ENCODE data around the gene KLC4.
A peak's percentile ranks its signal among the peaks of the same experiment; 100 is the strongest.
"Not testable (repeated sequence)": the region's sequence is repeated elsewhere in the genome, so short reads cannot be mapped to it uniquely, and the experiment has no call there.

Gene KLC4

DNA sequence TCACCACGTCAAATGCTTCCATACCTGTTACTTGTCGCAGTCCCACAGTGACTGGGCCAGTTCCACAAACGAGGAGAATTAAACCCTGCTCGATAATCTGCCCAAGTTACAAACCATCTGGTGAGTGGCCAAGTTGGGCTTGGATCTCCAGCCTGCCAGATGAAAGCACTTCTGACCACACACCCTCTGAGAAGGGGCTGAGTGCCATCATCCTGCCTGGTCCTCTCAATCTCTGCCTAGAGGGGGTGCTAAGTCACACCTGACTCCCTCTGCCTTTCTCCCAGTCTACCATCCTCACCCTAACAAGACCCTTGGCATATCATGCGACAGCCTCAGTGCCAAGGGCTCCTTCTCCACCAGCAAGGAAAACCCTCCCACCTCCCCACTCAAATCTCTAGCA lies 22.2 kb upstream of the KLC4 start:
- no peak for DNase-seq

DNA sequence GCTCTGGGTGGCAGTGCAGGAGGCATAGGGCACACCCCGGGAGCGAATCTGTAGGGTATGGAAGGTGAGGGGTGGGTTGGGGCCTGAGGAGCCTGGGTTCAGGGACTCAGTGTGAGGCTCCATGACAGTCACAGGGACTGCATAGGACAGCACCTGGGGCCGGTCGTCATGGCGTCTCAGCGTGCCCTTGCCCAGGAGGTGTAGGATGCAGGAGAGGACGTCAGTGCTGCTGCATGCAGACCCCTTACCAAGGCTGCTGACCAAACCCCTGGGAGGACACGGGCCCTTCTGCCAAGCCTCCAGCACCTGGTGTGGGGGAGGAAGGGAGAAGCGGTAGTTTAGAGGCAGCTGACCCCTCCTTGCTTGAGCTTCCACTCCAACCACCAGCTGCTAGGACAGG lies 21.7 kb upstream of the KLC4 start:
- DNase-seq = no peak

DNA sequence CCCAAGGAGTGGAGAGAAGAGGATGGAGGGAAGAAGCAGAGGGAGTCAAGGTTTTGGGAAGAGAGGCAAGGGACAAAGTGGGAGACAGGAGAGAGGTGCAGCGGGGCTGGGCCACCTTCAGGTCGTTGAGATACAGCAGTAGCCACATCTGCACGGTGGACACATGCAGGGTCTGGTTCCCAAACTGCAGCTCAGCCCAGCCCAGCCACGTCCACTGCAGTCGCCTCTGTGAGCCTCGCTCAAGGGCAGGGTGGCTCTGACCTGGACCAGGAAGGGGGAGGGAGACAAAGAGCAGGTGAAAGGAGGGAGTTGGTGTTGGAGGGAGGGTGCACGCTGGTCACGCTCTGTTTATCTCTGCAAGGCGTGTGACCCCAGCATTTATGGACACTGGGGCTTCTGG lies 20.7 kb upstream of the KLC4 start:
- DNase-seq = no peak

DNA sequence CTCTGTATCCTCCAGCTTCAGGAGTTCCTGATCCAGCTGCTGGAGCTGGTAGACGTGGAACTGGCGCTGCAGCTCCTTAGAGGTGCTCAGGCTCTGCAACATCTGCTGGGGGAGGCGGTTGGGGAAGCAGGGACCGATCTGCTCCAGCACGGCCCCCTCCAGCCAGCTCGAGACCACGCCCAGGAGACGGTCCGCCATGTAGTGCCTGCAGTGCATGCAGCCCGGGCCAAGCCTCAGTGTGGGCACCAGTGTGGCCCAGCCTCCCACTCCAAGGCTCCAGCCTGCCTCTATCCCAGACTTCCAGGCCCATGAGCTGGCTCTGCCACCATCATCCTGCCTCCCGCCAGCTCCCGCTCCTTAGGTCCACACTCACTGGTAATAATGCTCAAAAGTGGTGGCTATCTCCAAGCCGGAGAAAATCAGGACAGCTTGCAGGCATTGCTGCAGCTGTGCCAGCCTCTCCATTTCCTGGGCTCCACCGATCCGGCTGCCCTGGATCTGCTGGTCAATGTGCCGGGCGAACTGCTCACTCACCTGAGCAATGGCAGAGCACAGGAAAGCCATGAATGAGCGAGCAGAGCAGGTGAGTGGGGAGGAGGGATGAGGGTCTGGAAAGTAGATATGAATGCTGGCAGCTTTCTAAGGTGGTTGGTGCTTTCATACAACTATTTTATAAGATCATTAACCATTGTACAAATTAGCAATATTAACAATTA lies 18.7 kb upstream of the KLC4 start:
- no peak for DNase-seq

DNA sequence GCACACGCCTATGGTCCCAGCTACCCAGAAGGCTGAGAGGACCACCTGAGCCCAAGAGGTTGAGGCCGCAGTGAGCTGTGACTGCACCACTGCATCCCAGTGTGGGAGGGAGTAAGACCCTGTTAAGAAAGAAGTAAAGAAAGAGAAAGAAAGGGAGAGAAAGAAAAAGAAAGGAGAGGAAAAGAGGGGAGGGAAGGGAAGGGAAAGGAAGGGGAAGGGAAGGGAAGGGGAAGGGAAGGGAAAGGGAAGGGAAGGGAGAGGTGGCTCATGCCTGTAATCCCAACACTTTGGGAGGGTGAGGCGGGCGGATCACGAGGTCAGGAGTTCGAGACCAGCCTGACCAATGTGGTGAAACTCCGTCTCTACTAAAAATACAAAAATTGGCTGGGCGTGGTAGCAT lies 18.0 kb upstream of the KLC4 start:
- not testable (repeated sequence) for DNase-seq

- DNase-seq = no peak
Observed at GRCh38 chr6:43043310-43043709, 16.1 kb upstream of the KLC4 start.

DNA sequence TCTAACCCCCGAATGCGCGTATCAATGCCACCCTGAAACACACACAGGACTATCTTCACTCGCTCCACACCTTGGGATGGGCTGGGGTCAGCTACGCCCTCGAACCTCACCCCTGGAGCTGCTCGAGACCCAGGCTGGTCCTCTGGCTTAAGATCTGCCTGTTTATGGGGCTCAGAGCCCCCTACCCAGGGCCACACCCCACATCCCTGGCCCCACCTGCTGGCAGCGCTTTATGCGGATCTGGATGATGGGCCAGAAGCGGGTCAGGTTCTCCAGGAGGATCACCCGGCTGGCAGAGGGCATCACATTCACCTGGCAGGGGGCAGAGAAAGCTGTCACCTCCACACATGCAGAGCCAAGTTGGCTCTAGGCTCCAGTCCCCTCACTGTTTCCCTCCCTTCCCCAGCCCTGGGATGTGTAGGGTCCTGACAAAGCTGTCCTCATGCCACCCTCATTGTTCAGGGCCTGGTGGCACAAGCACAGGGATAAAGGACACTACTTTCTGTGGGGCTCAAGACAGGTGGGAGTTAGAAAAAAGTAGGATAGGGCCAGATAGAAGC lies 14.0 kb upstream of the KLC4 start:
- DNase-seq = no peak

DNA sequence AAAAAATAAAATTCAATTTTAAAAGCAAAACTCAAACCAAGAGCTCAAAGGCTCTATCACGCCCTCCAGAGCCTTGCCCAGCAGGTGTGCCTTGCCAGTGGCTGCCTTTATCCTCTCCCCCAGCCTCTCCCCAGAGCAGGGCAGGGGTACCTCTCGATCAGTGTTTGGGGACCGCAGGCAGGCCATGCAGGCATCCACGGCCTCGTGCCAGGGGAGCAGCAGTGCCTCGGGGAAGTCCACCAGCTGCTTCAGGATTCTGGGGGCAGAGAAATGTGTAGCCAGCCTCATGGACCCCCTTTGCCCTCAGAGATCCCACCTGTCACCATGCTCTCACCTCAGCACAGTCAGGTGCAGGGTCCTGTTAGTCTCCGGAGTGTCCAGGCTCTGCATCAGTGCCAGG lies 11.4 kb upstream of the KLC4 start:
- no peak for DNase-seq

DNA sequence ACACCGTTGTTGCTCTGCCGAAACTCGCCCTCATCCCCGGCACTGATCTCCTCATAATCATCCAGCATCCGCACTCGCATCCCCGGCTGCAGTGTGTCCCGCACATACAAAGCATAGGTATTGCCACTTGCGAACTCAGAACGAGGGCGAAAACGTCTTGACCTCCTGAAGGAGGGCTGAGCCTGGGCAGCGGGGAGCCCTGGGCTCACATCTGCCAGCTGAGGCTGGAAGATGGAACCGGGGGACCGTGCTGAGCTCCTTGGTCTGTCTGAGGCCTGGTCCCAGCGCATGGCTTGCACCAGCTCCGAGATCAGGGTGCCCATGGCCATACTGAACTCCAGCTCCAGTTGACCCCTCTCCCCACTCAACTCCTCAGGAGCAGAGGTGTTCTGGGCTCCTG lies 8.4 kb upstream of the KLC4 start:
- no peak for DNase-seq

GRCh38 chr6:43052225-43052841 lies 7.1 kb upstream of the KLC4 start:
- DNase-seq = no peak

DNA sequence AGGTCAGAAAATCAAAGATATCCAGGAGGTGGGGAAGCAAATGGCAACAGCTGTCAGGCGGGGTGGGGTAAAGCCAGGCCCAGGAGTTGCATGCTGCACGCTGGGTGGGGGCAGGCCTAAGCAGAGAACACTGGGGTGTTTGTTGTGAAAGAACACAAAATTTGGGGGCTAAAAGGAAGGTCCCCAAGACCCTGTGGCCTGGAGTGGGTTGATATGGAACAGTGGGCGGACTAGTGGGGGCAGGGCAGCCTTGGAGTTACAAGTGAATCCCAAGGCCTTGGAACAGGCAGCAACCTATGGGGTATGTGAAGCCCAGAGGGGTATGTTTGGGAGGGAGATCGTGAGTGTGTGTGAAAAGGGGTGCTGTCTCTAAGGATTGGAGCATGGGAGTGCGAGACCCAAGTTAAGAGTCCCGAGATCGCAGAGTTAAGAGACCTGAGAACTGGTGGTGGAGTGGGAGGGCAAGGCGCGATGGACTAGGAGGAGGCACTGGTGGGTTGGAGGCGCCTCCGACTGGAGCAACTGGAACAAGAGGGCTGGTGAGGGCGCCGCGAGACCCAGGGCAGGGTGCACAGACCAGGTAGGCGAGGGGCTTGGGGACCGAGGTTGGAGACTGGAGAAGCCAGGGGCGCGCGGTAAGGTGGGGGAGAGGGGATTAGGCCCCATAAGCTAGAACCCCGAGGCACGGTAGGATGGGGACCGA lies 6.4 kb upstream of the KLC4 start:
- peak; percentile 23 for DNase-seq

DNA sequence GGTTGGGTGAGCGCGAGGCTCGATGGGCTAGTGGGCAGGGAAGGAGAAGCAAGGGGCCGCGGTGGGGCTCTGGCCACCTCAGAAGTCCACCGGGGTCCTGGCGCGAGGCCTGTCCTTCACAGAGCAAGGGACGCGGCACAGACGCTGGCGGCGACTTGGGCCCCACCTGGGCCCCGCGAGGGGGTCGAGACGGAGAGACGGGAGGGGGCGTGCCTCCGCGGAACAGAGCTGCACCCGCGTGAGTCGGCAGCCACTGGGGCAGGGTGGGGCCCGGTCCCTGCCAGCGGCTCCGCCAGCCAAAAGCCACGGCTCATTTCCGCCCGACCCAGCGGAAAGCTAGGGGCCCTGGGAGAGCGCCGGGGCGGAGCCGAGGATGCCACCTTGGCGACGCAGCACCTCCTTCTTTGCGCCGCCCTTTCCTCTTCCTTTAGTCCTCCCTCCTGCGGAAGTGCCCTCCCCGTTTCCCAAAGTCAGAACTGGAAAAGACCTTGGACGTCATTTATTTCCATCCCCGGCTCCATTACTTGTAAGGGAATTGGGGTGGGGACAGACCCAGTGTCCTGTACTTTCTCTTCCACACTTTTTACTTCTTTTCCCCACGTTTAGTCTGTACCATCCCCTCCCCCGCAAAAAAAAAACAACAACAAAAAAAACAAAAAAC lies 5.8 kb upstream of the KLC4 start, which contains the start of gene CUL7:
Gene CUL7 (minus strand): TSS at position 307 of the 661 bp plus-strand sequence. CDS start 1,063 bp downstream, outside the sequence.
- DNase-seq = peak; percentile 93

GRCh38 chr6:43054206-43054943 lies 5.1 kb upstream of the KLC4 start:
- DNase-seq = no peak

DNA sequence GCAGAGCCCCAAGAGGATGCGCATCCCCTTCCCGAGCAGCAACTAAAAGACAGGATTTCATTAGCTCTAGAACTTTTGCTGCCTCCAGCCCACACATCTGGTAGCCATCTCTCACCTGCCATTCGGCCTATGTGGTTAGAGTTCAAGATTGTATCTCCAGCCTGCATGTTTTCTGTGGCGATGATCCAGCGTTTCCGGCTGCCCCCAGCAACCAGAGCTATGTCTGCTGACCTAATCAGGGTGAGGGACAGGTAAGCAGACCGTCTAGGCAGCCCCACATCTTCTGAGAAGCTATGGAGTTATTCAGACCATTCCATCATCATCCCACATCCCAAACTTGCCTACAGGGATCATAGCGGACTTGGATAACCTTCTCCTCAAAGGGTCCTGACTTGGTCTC lies 3.5 kb upstream of the KLC4 start:
- DNase-seq = no peak

GRCh38 chr6:43058531-43058930 lies 900 bp upstream of the KLC4 start:
- no peak for DNase-seq

DNA sequence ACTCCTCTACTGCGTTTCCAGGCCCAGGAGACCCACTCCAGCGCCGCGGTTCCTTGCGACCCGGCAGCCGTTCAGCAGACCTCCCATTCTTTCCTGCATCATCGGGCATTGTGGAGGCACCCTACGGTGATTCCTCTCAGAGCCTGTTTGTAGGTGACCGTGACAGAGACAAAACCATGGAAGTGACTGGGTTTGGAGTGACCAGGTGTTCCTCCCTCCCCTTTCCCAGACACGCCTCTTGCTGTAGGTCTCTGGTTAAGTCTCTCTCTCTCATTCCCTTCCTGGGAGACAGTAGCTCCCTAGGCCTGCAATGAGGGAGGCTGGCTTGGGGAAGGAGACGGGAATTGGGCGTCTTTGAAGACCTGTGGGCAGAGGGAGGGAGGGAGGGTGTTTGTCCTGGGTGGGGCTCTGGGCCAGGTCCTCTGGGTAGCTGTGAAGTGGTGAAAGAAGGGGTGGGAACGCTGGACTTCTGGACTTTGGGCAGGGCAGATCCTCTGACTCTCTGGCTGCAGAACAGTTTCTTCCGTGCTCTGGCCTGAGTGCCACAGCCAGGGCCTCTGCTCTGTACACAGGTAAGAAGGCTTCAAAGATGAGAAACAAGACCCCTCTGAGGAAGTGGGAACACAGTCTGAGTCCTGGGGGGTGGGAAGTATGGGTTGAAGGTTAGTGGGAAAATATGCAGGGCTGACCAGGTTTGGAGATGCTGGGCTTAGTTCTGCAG lies 763 bp downstream of the KLC4 start:
- no peak for DNase-seq

- no peak for DNase-seq
Observed at GRCh38 chr6:43060755-43061633, 1.6 kb downstream of the KLC4 start.

DNA sequence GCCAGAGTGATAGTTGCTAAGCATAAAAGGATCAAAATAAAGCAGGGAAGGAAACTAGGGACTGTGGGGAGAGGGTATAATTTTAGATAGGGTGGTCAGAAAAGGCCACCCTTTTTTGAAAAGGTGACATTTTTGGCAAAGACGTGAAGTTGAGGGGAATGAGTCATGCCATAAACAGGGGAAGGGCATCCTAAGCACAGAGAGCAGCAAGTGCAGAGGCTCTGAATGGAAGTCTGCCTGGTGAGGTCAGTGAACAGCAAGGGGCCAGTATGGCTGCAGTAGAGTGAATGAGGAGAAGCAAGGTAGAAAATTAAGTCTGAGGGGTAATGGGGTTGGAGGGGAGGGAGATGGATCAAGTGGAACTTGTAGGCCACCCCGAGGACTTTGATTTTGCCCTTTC lies 2.4 kb downstream of the KLC4 start:
- no peak for DNase-seq

DNA sequence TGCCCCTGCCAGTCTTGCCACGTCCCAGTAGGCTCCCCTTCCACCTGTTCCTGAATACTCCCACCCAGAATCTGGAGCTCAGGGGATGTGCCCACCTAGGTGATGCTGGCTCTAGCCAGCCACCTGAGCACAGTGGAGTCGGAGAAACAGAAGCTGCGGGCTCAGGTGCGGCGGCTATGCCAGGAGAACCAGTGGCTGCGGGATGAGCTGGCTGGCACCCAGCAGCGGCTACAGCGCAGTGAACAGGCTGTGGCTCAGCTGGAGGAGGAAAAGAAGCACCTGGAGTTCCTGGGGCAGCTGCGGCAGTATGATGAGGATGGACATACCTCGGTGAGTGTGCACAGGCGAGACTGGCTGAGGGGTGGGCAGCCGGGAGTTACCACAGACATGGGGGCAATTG lies 3.4 kb downstream of the KLC4 start:
- DNase-seq = no peak

GRCh38 chr6:43070028-43070632 lies 10.7 kb downstream of the KLC4 start:
- DNase-seq = no peak
